HepG2 (cell line): Measurements from ENCODE around the gene PISD. TPM values are rescaled to one million over a fixed set of nuclear protein-coding genes. Genes with fewer than 3 reads are reported as not detected.

ENCODE experiments used
- ATF5 ChIP-seq: sonication (generic); formaldehyde crosslinking; IDR thresholded peaks from 2 replicates; pipeline ENCODE4 v1.4.0; 2020; ENCODE audit warnings: mild to moderate bottlenecking, low read depth, missing genetic modification reagents
- BHLHE40 ChIP-seq: IDR thresholded peaks from 2 replicates; pipeline ENCODE4 v1.6.1; 2011; ENCODE audit warnings: low read length, improper control_type of control experiment
- CREM ChIP-seq, 2 experiments: sonication (generic) in 1 of 2; formaldehyde crosslinking in 1 of 2; IDR thresholded peaks; 2 replicates each; pipeline versions ENCODE4 v1.4.0 to v1.6.1; 2016 to 2020; ENCODE audit warnings: antibody characterized with exemption in 1 of 2, mild to moderate bottlenecking in 1 of 2, missing genetic modification reagents in 1 of 2
- CSRNP1 ChIP-seq: sonication (generic); formaldehyde crosslinking; IDR thresholded peaks from 2 replicates; pipeline ENCODE4 v1.8.1; 2023; ENCODE audit warnings: mild to moderate bottlenecking, missing genetic modification reagents
- GMEB2 ChIP-seq: IDR thresholded peaks from 2 replicates; pipeline ENCODE4 v1.6.1; 2016; ENCODE audit warnings: missing biosample characterization, missing genetic modification reagents, low read depth
- HOMEZ ChIP-seq: IDR thresholded peaks from 2 replicates; pipeline ENCODE4 v1.6.1; 2016; ENCODE audit warnings: low read depth
- KLF13 ChIP-seq: sonication (generic); formaldehyde crosslinking; IDR thresholded peaks from 2 replicates; pipeline ENCODE4 v1.4.0; 2020; ENCODE audit warnings: mild to moderate bottlenecking, missing genetic modification reagents
- MLLT10 ChIP-seq: sonication (generic); formaldehyde crosslinking; IDR thresholded peaks from 2 replicates; pipeline ENCODE4 v1.4.0; 2020; ENCODE audit warnings: missing genetic modification reagents
- NR2C2 ChIP-seq: sonication (generic); formaldehyde crosslinking; IDR thresholded peaks from 2 replicates; pipeline ENCODE4 v1.4.0; 2020; ENCODE audit warnings: missing genetic modification reagents, mild to moderate bottlenecking, moderate library complexity, borderline replicate concordance
- RBFOX2 ChIP-seq: fragments of 200-400 bp; formaldehyde crosslinking; IDR thresholded peaks from 2 replicates; pipeline ENCODE4 v1.6.1; 2017; ENCODE audit warnings: low read depth, mild to moderate bottlenecking, low read length
- REPIN1 ChIP-seq: sonication (generic); formaldehyde crosslinking; IDR thresholded peaks from 2 replicates; pipeline ENCODE4 v1.8.0; 2022; ENCODE audit warnings: missing genetic modification reagents, low read depth, mild to moderate bottlenecking, borderline replicate concordance
- RXRA ChIP-seq: sonication (generic); formaldehyde crosslinking; IDR thresholded peaks from 2 replicates; pipeline ENCODE4 v1.5.1; 2020; ENCODE audit warnings: missing genetic modification reagents
- SATB2 ChIP-seq: sonication (generic); formaldehyde crosslinking; IDR thresholded peaks from 2 replicates; pipeline ENCODE4 v1.5.0; 2020; ENCODE audit warnings: missing genetic modification reagents
- SNAPC2 ChIP-seq: sonication (generic); formaldehyde crosslinking; IDR thresholded peaks from 2 replicates; pipeline ENCODE4 v1.8.1; 2022; ENCODE audit warnings: mild to moderate bottlenecking, missing genetic modification reagents
- TOE1 ChIP-seq: sonication (generic); formaldehyde crosslinking; IDR thresholded peaks from 2 replicates; pipeline ENCODE4 v1.4.0; 2020; ENCODE audit warnings: mild to moderate bottlenecking, missing genetic modification reagents
- TSC22D2 ChIP-seq: sonication (generic); formaldehyde crosslinking; IDR thresholded peaks from 2 replicates; pipeline ENCODE4 v1.5.1; 2020; ENCODE audit warnings: missing genetic modification reagents, mild to moderate bottlenecking, borderline replicate concordance
- ZBTB38 ChIP-seq: sonication (generic); formaldehyde crosslinking; IDR thresholded peaks from 2 replicates; pipeline ENCODE4 v1.5.1; 2020; ENCODE audit warnings: mild to moderate bottlenecking, missing genetic modification reagents
- ZIK1 ChIP-seq: sonication (generic); formaldehyde crosslinking; IDR thresholded peaks from 2 replicates; pipeline ENCODE4 v1.5.0; 2020; ENCODE audit warnings: mild to moderate bottlenecking, low read depth, missing genetic modification reagents, borderline replicate concordance
- ZNF30 ChIP-seq: sonication (generic); formaldehyde crosslinking; IDR thresholded peaks from 2 replicates; pipeline ENCODE4 v1.5.0; 2020; ENCODE audit warnings: mild to moderate bottlenecking, missing genetic modification reagents
- ZNF414 ChIP-seq: sonication (generic); formaldehyde crosslinking; IDR thresholded peaks from 2 replicates; pipeline ENCODE4 v1.5.0; 2020; ENCODE audit warnings: missing genetic modification reagents
- ZNF44 ChIP-seq: sonication (generic); formaldehyde crosslinking; IDR thresholded peaks from 2 replicates; pipeline ENCODE4 v1.5.1; 2020; ENCODE audit warnings: mild to moderate bottlenecking, missing genetic modification reagents
- ZNF547 ChIP-seq: sonication (generic); formaldehyde crosslinking; IDR thresholded peaks from 2 replicates; pipeline ENCODE4 v1.5.1; 2020; ENCODE audit warnings: mild to moderate bottlenecking, missing genetic modification reagents
- ZNF549 ChIP-seq: sonication (generic); formaldehyde crosslinking; IDR thresholded peaks from 2 replicates; pipeline ENCODE4 v1.5.0; 2020; ENCODE audit warnings: missing genetic modification reagents
- polyA plus RNA-seq, 8 experiments: library from polyadenylated mRNA; depleted of rRNA in 3 of 8; stranded (reverse) in 7 of 8; unstranded in 1 of 8; fragments of >200 nt; fragmentation: Illumina TruSeq in 4 of 8; extraction: Trizol in 4 of 8; gene quantifications; 2 replicates each; pipeline versions ENCODE4 v1.2.1 to v1.2.3, GENCODE V29; 2011 to 2016; ENCODE audit warnings: low read depth in 4 of 8, missing spikeins in 1 of 8, mixed read lengths in 1 of 8; ENCODE audit not compliant: insufficient read depth in 1 of 8
- total RNA-seq, 5 experiments: library from RNA; depleted of rRNA; stranded (reverse); fragments of >200 nt; fragmentation: Illumina TruSeq; extraction: Trizol; gene quantifications; 2 replicates each; pipeline ENCODE4 v1.2.3, GENCODE V29; 2016; ENCODE audit warnings: low read depth in 1 of 5

PISD gene
- total and polyA plus RNA-seq, 2 of the 13 experiments (the other 11 are each of a cell fraction or from before 2014, with no cell fraction given): 30.1 to 47.7 TPM

GRCh38 chr22:31661851-31662667 lies at the start of gene PISD (continued):
- TF ChIP-seq CSRNP1: no peak
- no peak for TF ChIP-seq ZNF549
- peak; percentile 99 for TF ChIP-seq KLF13 (CRISPR knock-in tag)
- no peak for TF ChIP-seq SATB2 (CRISPR knock-in tag)
- no peak for TF ChIP-seq ZIK1 (CRISPR knock-in tag)
- TF ChIP-seq ZNF547 (CRISPR knock-in tag): peak; percentile 66; the same call in 1 of the 2 replicates
- TF ChIP-seq NR2C2 (CRISPR knock-in tag): peak; percentile 66
- TF ChIP-seq REPIN1 (CRISPR knock-in tag): no peak
- TF ChIP-seq ATF5 (CRISPR knock-in tag): peak; percentile 40; the same call in 1 of the 2 replicates
- TF ChIP-seq CREM (IDR thresholded peaks at IDR 0.05): peak; percentile 99
- peak; percentile 88 for TF ChIP-seq CREM (CRISPR knock-in tag; IDR thresholded peaks at IDR 0.05)
- peak; percentile 58; the same call in 1 of the 2 replicates for TF ChIP-seq HOMEZ (CRISPR knock-in tag)
- TF ChIP-seq ZBTB38 (CRISPR knock-in tag): peak; percentile 66; the same call in 1 of the 2 replicates
- peak; percentile 79; the same call in 1 of the 2 replicates for TF ChIP-seq GMEB2 (CRISPR knock-in tag)
- TF ChIP-seq SNAPC2 (CRISPR knock-in tag): 0 out of 2 replicates have a peak, but pooled peaks have one; percentile 22
- peak; percentile 81 for TF ChIP-seq ZNF44 (CRISPR knock-in tag)
- TF ChIP-seq TOE1 (CRISPR knock-in tag): no peak
- peak; percentile 85 for TF ChIP-seq RXRA (CRISPR knock-in tag)
- peak; percentile 65; the same call in 1 of the 2 replicates for TF ChIP-seq BHLHE40
- TF ChIP-seq TSC22D2 (CRISPR knock-in tag): peak; percentile 69; the same call in 1 of the 2 replicates
- TF ChIP-seq ZNF414 (CRISPR knock-in tag): peak; percentile 84; the same call in 1 of the 2 replicates
- no peak for TF ChIP-seq ZNF30 (CRISPR knock-in tag)
- TF ChIP-seq MLLT10: no peak
- peak; percentile 95 for TF ChIP-seq RBFOX2
